Lung (tissue), 12 donors: ENCODE measurements around the gene HOXB7. TPM values are rescaled to one million over a fixed set of nuclear protein-coding genes. Genes with fewer than 3 reads are reported as not detected.

Source experiments
- ATAC-seq: fragments of 200-7000 bp; cut with Tn5 transposase; one replicate; pipeline ENCODE4 v1.9.1; 2020; ENCODE audit warnings: moderate number of reproducible peaks; ENCODE audit not compliant: insufficient read depth, low FRiP score
- DNase-seq, 3 donors: peaks; one replicate each; pipeline ENCODE4 v3.0.0-alpha.2; 2013 to 2017
- H3K27ac ChIP-seq, 2 donors: one replicate each; pipeline ENCODE4 v1.5.1; 2013; ENCODE audit warnings: mild to moderate bottlenecking in 2 of 2, moderate library complexity in 2 of 2, control low read depth in 1 of 2, inconsistent platforms in 1 of 2, low read depth in 1 of 2, low read length in 1 of 2
- H3K27me3 ChIP-seq, 3 donors: one replicate each; pipeline ENCODE4 v1.5.1; 2013; ENCODE audit warnings: low read length in 2 of 3; ENCODE audit not compliant: control insufficient read depth in 3 of 3, insufficient read depth in 3 of 3
- H3K36me3 ChIP-seq, 4 donors: one replicate each; pipeline ENCODE4 v1.5.1; 2013; ENCODE audit warnings: low read length in 4 of 4, mild to moderate bottlenecking in 1 of 4, moderate library complexity in 1 of 4; ENCODE audit not compliant: control insufficient read depth in 4 of 4, insufficient read depth in 4 of 4
- H3K4me1 ChIP-seq, 5 donors: one replicate each; pipeline ENCODE4 v1.5.1; 2013; ENCODE audit warnings: low read length in 5 of 5, mild to moderate bottlenecking in 2 of 5, moderate library complexity in 1 of 5; ENCODE audit not compliant: control insufficient read depth in 5 of 5, insufficient read depth in 5 of 5
- H3K4me3 ChIP-seq: one replicate; pipeline ENCODE4 v1.5.1; 2013; ENCODE audit warnings: mild to moderate bottlenecking, control low read depth, moderate library complexity
- H3K9ac ChIP-seq, 2 donors: one replicate each; pipeline ENCODE4 v1.5.1; 2013; ENCODE audit warnings: low read length in 2 of 2, control low read depth in 1 of 2; ENCODE audit not compliant: insufficient read depth in 1 of 2
- H3K9me3 ChIP-seq, 4 donors: one replicate each; pipeline ENCODE4 v1.5.1; 2013; ENCODE audit warnings: low read length in 3 of 4, mild to moderate bottlenecking in 1 of 4, moderate library complexity in 1 of 4; ENCODE audit not compliant: control insufficient read depth in 4 of 4, insufficient read depth in 3 of 4
- CTCF ChIP-seq: IDR thresholded peaks from 2 replicates; pipeline ENCODE4 v1.5.1; 2012; ENCODE audit warnings: mild to moderate bottlenecking; ENCODE audit errors: control extremely low read depth, extremely low read depth
- WGBS, 2 donors: extraction: QIAGEN DNeasy Blood & Tissue Kit; methylation state at CpG; one replicate each; pipeline ENCODE4 v1.1.7; 2013; 5-methylcytosine and 5-hydroxymethylcytosine counted together
- polyA plus RNA-seq, 2 donors: library from polyadenylated mRNA; stranded (reverse); fragments of 200-250 nt; gene quantifications; one replicate each; pipeline ENCODE4 v1.2.1, GENCODE V29; 2013
- total RNA-seq, 2 donors: library from RNA; depleted of rRNA in 1 of 2; stranded (reverse); fragments of >200 nt in 1 of 2; gene quantifications; one replicate each; pipeline ENCODE4 v1.2.1, GENCODE V29; 2014 to 2021
- donor health status: control.
- donor health status: control.
- donor health status: Bipolar disorder and iron deficiency.
- donor health status: healthy.
- donor health status: DM: yes; HTN: yes; CAD: no.

Gene HOXB7
- total and polyA plus RNA-seq, 4 donors = 0.43 to 3.3 (median 2.3) TPM

GRCh38 chr17:48577946-48578615 lies 32.7 kb downstream of the HOXB7 start, which contains the start of gene HOXB4:
Gene HOXB4, minus strand, starts transcription at chr17:48578350. Its CDS starts 31 bp downstream, at chr17:48578319.
- 1 to 3% methylated on average over 39 to 58 of the region's 58 CpGs for WGBS, 2 donors
- H3K4me3 ChIP-seq = peak within 1 kb of the TSS; percentile 39
- peak within 1 kb of the TSS in 1 of 2 donors; percentile 79 for H3K27ac ChIP-seq
- peaks cover 4 to 53% (median 19%) of the 10 kb centered on the region in 3 donors for H3K27me3 ChIP-seq
- peaks cover 0 to 2% (median 0%) of the 10 kb centered on the region in 4 donors for H3K9me3 ChIP-seq
- DNase-seq = peak in 2 of 3 donors; percentile 95 to 97
- peaks cover 0 to 22% (median 1%) of the 10 kb centered on the region in 4 donors for H3K36me3 ChIP-seq
- ATAC-seq = no peak
- H3K4me1 ChIP-seq = peaks cover 0 to 76% (median 2%) of the 10 kb centered on the region in 5 donors
- no peak for TF ChIP-seq CTCF
- peak within 1 kb of the TSS; percentile 76 to 97 for H3K9ac ChIP-seq

- H3K27me3 ChIP-seq = peaks cover 4 to 59% (median 19%) of the 10 kb centered on the region in 3 donors
- H3K36me3 ChIP-seq = peaks cover 0 to 23% (median 1%) of the 10 kb centered on the region in 4 donors
- peak in 1 of 3 donors; percentile 71 for DNase-seq
- no peak for TF ChIP-seq CTCF
- peaks cover 0 to 2% (median 0%) of the 10 kb centered on the region in 4 donors for H3K9me3 ChIP-seq
- H3K4me3 ChIP-seq = peak overlapping the region; percentile 39
- H3K9ac ChIP-seq = peak overlapping the region; percentile 76 to 94
- peaks cover 0 to 76% (median 0%) of the 10 kb centered on the region in 5 donors for H3K4me1 ChIP-seq
- ATAC-seq = no peak
- peak overlapping the region in 1 of 2 donors; percentile 79 for H3K27ac ChIP-seq
- 2 to 3% methylated on average over 19 of the region's 19 CpGs for WGBS, 2 donors
Observed at GRCh38 chr17:48577330-48577945, 33.4 kb downstream of the HOXB7 start.

GRCh38 chr17:48576479-48577309 lies 34.1 kb downstream of the HOXB7 start:
- H3K27ac ChIP-seq = peak overlapping the region in 1 of 2 donors; percentile 71
- DNase-seq (peak in 1 of 3 donors; percentile 63), ATAC-seq (no peak)
- H3K4me1 ChIP-seq = peaks cover 0 to 81% (median 0%) of the 10 kb centered on the region in 5 donors
- H3K27me3 ChIP-seq = peaks cover 4 to 65% (median 19%) of the 10 kb centered on the region in 3 donors
- H3K9ac ChIP-seq = peak overlapping the region; percentile 84 to 96
- 7 to 11% methylated on average over 41 to 43 of the region's 43 CpGs for WGBS, 2 donors
- H3K4me3 ChIP-seq = peak overlapping the region; percentile 12
- H3K9me3 ChIP-seq = no peaks in the 10 kb centered on the region
- peaks cover 0 to 29% (median 1%) of the 10 kb centered on the region in 4 donors for H3K36me3 ChIP-seq
- TF ChIP-seq CTCF = no peak
